GM12801 (cell line): ENCODE data around the gene FUZ.

Source experiments
- TF ChIP-seq, protein P1 (sequence below): IDR thresholded peaks from one replicate; pipeline ENCODE4 v1.5.1; 2011; ENCODE audit warnings: control low read depth; ENCODE audit not compliant: insufficient read length; ENCODE audit errors: extremely low read depth

Gene FUZ

DNA sequence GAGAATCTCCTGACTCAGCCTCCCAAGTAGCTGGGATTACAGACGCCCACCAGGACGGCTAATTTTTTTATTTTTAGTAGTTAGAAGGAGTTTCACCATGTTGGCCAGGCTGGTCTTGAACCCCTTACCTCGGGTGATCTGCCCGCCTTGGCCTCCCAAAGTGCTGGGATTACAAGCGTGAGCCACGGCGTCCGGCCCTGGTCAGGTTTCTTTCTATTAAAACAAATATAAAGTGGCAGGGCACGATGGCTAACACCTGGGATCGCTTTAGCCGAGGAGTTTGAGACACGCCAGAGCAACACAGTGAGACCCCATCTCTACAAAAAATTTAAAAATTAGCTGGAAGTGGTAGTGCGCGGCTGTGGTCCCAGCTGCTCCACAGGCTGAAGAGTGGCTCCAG is 3.5 kb upstream of the FUZ start:
- TF ChIP-seq, protein P1, sequence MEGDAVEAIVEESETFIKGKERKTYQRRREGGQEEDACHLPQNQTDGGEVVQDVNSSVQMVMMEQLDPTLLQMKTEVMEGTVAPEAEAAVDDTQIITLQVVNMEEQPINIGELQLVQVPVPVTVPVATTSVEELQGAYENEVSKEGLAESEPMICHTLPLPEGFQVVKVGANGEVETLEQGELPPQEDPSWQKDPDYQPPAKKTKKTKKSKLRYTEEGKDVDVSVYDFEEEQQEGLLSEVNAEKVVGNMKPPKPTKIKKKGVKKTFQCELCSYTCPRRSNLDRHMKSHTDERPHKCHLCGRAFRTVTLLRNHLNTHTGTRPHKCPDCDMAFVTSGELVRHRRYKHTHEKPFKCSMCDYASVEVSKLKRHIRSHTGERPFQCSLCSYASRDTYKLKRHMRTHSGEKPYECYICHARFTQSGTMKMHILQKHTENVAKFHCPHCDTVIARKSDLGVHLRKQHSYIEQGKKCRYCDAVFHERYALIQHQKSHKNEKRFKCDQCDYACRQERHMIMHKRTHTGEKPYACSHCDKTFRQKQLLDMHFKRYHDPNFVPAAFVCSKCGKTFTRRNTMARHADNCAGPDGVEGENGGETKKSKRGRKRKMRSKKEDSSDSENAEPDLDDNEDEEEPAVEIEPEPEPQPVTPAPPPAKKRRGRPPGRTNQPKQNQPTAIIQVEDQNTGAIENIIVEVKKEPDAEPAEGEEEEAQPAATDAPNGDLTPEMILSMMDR = no peak

- TF ChIP-seq, protein P1 = no peak
Measured at GRCh38 chr19:49814010-49814409, 918 bp upstream of the FUZ start.

DNA sequence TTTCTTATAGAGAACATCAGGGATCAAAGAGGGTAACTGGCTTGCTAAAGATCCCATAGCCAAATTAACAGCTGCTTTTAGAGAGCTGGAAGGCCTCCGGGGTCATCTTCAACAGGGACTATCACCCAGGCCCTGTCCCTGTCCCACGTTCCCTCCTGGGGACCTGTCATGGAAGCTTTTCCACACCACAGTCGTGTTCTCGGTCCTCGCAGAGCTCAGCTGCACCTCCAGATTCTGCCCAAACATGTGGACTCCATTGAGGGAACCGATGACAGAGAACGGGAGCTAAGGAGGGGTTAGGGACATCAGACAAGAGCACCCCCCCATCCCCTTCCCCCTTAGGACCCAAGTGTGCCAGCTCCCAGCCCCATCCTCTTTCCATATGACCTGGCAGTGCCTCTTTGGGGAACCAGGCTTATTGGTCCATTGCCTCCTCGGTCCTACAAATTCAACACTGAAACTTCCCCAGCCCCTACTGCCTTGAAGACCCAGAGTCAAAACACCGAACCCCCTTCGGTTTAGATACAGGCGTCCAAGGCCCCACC is 568 bp downstream of the FUZ start:
- TF ChIP-seq, protein P1 = no peak

DNA sequence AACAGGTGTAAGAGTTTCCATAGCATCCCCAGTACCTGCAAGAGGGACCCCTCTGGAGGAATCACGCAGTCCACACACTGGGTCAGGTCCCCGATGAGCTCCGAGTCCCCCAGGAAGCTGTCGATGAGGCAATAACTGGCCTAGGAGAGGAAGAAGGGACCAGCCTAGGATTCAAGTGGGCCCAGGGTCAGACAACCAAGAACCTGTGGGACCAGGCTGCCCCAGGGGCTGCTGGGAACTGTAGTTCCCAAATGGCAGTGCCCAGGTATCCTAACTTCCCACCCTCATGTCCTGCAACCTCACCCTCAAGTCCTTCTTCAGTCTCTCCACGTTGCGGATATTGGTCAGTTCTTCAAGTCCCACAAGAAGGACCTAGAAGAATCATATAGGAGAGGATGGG is 1.8 kb downstream of the FUZ start:
- TF ChIP-seq, protein P1 = no peak

- TF ChIP-seq, protein P1 = no peak
Measured at GRCh38 chr19:49809941-49810389, 3.1 kb downstream of the FUZ start.

- TF ChIP-seq, protein P1 = no peak
Measured at GRCh38 chr19:49809160-49809940, 3.7 kb downstream of the FUZ start.

GRCh38 chr19:49808711-49809159 is 4.4 kb downstream of the FUZ start:
- TF ChIP-seq, protein P1 = no peak
